OCI-LY7 (cell line): Measurements from ENCODE around the gene MED27.

Experiments used
- EZH2phosphoT487 ChIP-seq: fragments of 200-600 bp; sonication (generic); IDR thresholded peaks from 2 replicates; pipeline ENCODE4 v1.6.1; 2018; ENCODE audit warnings: low read depth, borderline replicate concordance, mild to moderate bottlenecking, mixed run types, antibody characterized with exemption, low read length, moderate library complexity, mixed read lengths
- TF ChIP-seq, protein P1 (sequence below): fragments of 200-600 bp; sonication (generic); conservative IDR thresholded peaks from 2 replicates; pipeline ENCODE4 v1.5.1; 2014; ENCODE audit warnings: mild to moderate bottlenecking, antibody characterized with exemption, low read length, moderate library complexity, mixed read lengths

GRCh38 chr9:131923132-131923671 is 156.5 kb downstream of the MED27 start:
- TF ChIP-seq, protein P1, sequence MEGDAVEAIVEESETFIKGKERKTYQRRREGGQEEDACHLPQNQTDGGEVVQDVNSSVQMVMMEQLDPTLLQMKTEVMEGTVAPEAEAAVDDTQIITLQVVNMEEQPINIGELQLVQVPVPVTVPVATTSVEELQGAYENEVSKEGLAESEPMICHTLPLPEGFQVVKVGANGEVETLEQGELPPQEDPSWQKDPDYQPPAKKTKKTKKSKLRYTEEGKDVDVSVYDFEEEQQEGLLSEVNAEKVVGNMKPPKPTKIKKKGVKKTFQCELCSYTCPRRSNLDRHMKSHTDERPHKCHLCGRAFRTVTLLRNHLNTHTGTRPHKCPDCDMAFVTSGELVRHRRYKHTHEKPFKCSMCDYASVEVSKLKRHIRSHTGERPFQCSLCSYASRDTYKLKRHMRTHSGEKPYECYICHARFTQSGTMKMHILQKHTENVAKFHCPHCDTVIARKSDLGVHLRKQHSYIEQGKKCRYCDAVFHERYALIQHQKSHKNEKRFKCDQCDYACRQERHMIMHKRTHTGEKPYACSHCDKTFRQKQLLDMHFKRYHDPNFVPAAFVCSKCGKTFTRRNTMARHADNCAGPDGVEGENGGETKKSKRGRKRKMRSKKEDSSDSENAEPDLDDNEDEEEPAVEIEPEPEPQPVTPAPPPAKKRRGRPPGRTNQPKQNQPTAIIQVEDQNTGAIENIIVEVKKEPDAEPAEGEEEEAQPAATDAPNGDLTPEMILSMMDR, result no peak
- TF ChIP-seq EZH2phosphoT487, result no peak
